Left cardiac atrium (tissue), 4 donors: ENCODE results near the gene CD47. TPM values are rescaled to one million over a fixed set of nuclear protein-coding genes. Genes with fewer than 3 reads are reported as not detected.

Experiments used
- ATAC-seq, 2 donors: fragments of 200-7000 bp; cut with Tn5 transposase; one replicate each; pipeline ENCODE4 v1.9.1; 2020; ENCODE audit warnings: mild to moderate bottlenecking in 2 of 2, moderate library complexity in 2 of 2
- DNase-seq: peaks from one replicate; pipeline ENCODE4 v3.0.0-alpha.2; 2020
- intact Hi-C, 2 donors: fragments of 100-400 bp; cut with DNase I; formaldehyde crosslinking; loops; one replicate each; pipeline versions ENCODE4 v1.14.1 to v1.15.1; 2022 to 2023
- total RNA-seq, 2 donors: library from RNA; stranded (reverse); fragmentation: NEBNext Ultra II Directional; extraction: Animal tissue kit (Norgen Biotek cat#: 25700); gene quantifications; one replicate each; pipeline ENCODE4 v1.2.1, GENCODE V29; 2021
- donor health status: DM: no; HTN: yes; CAD: no.
- donor health status: DM: no; HTN: yes; CAD: no; lungs with severe emphysema.
- donor health status: DM: yes; HTN: yes; CAD: no.
- donor health status: Dilated cardiomyopathy.

The CD47 gene
- total RNA-seq, 2 donors from 2014 or later, result 75.0 to 93.3 TPM

DNA sequence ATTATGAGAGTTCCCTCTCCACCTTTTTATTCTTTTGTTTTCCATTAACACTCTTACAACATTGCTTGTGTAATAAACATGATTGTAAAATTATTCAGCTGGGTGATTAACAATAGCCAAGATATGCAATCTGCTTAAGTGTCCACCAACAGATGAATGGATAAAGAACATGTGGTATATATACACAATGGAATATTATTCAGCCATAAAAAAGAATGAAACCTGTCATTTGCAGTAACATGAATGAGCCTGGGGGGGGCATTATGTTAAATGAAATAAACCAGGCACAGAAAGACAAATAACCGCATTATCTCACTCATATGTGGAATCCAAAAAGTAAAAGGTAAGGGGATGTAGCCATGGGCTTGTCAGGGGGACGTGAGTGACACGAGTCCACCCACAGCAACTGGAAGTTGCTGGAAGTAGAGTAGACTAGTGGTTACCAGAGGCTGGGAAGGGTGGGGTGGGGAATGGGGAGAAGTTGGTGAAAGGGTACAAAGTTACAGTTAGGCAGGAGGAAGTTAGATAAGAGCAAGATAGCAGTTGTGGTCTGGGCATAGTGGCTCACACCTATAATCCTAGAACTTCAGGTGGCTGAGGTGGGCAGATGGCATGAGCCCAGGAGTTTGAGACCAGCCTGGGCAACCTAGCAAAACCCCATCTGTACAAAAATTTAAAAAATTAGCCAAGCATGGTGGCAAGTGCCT, 28.7 kb upstream of the CD47 start:
- DNase-seq (no peak), ATAC-seq (no peak)

DNA sequence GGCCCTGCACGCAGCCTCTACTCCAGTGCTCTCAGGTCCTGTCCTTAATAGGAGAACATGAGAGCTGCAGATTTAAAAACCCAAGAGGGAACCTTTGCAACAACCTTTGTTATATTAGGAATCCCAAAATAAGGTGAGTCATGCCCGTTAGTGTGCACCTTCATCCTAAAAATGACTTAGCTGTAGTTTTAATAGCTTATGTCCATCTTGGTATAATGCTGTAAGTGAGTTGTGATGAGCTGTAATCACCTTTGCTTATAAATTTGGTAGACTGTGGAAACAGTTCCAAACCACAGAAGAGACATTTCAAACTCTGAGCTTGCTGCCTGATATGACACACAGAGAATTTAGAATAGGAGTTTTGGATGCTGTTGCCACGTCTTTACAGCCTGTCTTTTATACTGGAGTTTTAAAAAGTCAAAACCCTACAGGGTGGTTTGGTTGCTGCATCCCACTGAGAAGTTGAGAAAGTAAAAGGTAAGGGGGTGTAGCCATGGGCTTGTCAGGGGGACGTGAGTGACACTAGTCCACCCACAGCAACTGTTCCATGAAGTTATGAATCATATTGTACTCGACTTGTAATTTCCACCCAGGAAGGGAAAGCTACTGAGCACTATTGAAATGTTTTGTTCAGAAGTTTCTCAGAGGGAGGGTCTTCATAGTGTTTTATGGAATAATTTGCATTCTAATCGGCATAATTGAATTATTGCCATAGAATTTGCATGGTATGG, 27.4 kb upstream of the CD47 start:
- no peak for DNase-seq
- intact Hi-C loops, result no loop called here
- ATAC-seq, result no peak

More for the DNA sequence above, 28.7 kb upstream of the CD47 start:
- intact Hi-C loops, result no loop called here

DNA sequence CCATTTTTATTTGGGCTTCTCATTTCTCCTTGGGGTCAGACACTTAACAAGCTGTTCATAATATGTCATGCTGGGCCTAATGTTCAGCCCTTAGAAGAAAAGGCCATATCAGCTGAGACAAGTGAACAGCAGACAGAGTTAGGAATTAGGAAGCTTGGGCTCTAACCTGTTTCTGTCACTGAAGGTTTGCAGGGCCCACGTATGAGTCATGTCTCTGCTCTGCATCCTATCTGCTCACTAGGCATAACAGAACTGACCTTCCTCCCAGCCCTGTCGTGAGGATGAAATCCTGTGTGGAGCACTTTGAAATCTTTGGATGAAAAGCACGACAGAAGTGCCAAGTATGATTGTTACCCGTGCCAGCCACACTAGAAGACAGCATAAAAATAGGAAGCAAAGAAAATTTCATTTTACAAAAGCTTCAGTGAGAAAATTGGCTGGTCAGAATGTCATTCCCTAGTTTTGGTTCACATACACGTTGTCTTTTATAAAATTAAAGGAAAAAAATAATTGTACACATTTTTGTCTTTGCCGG, 26.5 kb upstream of the CD47 start:
- intact Hi-C loops, result no loop called here
- ATAC-seq (peak in 1 of 2 donors; percentile 76), DNase-seq (no peak)

DNA sequence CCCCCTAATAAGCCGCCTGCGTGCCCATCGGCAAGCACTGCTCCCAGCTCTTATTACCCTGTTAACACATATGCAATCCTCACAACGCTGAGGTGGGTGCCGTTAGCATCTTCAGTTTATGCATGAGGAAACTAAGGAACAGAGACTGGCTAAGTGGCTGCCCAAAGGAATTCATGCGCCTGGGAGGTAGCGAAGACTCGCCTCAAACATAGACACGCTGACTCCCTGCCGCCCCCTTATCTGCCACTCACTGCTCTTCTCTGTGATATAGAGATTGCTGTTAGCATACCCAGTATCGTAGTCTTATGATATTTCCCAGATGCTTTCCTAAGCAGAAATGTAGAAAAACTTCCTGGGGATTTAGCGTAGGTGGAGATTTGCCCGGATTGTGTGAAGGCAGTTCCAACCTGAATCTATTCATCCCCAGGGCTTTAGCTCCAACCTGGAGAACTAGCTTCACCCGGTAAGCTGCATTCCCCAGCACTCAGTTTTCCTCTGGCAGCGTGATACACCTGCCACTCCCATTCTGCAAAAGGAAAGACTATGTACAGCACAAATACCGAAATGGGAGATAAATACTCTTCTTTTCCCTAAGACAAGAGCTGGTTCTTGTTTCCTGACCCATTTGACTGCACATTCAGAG, 23.7 kb upstream of the CD47 start:
- ATAC-seq (no peak), DNase-seq (no peak)
- intact Hi-C loops, result no loop called here

DNA sequence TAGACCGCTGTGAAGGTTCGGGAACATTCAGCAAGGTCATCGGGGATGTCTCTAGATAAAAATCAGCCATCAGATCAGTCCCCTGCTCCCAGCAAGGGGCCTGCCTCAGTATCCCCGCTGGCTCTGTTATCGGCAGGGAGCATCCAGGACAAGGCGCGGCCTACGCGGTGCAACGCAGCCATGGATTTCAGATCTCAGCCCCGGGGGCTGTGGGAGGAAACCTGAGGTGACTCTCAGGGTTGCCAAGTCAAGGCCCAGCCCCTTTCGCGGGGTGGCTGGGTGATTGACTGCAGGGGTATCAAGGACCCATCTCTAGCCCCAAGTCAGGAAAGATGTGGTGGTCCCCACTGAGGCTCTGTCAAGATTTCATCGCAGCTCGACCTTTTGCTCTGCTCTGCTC, 23.1 kb upstream of the CD47 start:
- DNase-seq, result no peak
- intact Hi-C loops, result no loop called here
- no peak for ATAC-seq

DNA sequence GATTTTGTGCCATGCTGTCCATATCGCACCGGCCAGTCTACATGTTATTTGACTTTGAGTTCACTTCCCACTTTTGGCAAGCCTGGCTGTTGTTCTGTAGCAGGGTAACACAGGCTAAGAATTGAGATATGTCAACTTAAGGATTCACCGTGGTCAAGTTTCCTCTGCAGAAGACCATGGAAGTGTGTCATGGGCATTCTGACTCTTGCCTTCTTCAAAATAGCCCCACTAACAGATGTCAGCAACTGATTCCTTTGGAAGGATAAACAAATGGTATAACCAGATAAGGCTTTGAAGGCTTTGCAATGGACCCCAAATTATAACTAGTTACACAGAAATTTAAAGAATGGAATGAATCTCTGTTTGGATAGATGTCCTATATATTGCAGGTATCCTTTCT, 20.1 kb upstream of the CD47 start:
- DNase-seq (no peak), ATAC-seq (no peak)
- intact Hi-C loops, result no loop called here

DNA sequence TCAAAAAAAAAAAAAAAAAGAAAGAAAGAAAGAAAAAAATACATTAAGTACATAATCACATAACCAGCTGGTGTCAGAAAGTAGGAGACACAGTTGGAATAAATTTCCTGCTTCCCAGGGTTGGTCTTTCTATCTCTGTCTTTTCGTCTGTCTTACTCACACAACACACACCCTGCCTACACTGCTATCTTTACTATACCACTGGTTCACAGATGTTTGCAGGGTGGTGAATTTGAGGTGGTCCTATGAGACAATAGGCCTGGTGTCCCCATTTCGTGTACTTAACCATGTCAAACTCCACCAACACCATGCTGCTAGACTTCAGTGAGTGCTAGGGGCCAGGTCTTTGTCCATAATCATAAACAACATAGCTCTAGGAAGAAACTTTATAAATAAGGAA, 17.6 kb upstream of the CD47 start:
- intact Hi-C loops, result no loop called here
- ATAC-seq, result no peak
- DNase-seq, result no peak

DNA sequence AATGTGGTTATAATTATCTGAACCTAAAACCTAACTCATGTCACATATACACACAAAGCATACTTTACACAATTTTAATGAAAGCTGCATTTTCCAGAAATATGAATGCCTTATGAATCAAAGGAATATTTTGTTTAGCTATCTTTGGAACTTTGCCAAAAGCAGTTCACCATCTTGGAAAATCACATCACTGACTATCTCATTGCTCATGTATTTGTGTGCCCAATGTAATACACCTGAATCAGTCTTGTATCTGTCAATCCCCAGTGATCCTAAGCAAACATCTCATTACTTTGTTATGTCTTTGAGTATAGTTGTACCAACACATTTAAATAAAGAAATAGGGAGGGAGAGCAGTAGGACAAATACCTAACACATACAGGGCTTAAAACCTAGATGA, 15.6 kb upstream of the CD47 start:
- intact Hi-C loops, result no loop called here
- DNase-seq, result no peak
- no peak for ATAC-seq

DNA sequence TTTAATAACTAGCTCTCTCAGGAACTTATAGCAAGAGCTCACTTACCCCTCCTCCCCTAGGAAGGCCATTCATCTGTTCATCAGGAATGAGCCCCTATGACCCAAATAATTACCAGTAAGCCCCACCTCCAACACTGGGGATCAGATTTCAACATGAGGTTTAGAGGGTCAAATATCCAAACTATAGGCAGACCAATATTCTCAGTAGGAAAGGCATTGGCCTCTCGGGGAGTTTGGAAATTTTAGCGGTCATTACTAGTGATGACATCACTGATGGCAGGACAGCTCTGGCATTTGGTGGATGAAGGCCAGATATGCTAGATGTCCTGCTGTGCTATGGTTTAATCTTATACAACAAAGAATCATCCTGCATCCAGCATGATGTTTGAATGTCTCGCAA, 15.2 kb upstream of the CD47 start:
- intact Hi-C loops, result no loop called here
- ATAC-seq, result no peak
- DNase-seq, result no peak

DNA sequence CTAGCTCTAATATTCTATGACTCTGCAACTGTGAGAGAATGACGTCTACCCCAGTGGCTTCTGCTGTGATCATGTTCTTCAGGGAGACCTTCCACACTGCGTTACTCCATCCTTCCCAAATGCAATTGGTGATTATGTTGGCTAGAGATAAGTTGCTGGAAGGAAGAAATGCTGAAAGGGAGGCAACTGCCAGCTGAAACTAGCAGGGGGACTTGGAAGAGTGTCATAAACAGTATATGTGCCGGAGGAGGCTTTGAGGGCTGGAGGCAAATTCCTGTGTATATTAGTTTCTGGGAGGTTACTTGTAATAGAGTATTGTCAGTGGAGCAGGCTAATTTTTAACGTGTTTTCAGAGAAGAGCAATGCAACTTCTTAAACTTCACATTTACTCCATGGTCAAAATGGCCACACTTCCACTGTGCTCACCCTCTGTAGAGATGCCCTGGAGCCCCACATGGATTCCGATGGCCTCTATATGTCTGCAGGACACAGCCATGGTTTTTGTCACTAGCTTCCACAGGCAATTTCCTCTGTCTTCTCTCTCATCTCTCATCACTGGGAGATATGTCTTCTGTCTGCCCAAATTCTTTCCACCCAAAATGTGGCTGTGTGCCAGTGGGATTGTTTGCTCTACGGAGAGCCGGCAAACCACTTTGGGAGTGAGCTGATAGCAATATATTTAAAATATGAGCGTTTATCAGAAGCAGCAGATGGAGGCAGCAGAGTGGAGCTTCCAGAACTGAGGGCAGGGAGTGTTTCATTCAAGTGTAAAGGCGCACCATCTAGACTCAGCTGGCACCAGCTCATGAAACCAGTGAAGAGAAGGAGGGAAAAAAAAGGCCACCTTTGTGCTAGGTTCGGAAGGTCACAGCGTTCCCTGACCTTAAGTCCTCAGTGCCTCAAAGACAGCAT, 13.3 kb upstream of the CD47 start:
- DNase-seq (peak; percentile 68), ATAC-seq (peak; percentile 79 to 84)
- intact Hi-C loops, result no loop called here

DNA sequence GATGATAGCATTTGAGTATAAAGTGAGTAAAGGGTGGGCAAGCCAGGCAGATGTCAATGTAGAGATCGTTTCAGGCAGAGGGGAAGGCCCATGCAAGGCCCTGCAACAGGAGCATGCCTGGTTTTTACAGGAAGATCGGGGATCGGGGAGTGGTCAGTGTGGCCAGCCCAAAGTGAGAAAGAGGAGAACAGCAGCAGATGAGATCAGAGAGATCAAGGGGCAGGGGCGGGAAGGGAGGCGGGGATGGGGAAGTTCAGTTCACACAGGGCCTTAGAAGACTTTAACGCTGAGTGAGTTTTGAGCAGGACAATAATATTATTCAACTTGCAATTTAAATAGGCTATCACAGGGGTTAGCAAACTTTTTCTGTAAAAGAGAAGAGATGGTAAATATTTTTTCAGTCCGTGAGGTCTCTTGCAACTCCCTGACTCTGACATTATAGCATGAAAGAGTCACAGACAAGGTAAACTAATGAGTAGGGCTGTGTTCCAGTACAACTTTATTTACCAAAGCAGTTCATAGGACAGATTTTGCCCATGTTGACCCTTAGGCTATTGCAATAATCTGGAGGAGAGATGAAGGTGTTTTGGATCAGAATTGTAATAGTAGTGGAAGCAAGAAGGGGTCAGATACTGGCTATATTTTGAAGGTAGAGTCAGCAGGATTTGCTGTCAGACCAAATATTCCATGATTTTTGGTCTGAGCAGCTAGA, 12.4 kb upstream of the CD47 start:
- DNase-seq (no peak), ATAC-seq (no peak)
- intact Hi-C loops, result no loop called here

DNA sequence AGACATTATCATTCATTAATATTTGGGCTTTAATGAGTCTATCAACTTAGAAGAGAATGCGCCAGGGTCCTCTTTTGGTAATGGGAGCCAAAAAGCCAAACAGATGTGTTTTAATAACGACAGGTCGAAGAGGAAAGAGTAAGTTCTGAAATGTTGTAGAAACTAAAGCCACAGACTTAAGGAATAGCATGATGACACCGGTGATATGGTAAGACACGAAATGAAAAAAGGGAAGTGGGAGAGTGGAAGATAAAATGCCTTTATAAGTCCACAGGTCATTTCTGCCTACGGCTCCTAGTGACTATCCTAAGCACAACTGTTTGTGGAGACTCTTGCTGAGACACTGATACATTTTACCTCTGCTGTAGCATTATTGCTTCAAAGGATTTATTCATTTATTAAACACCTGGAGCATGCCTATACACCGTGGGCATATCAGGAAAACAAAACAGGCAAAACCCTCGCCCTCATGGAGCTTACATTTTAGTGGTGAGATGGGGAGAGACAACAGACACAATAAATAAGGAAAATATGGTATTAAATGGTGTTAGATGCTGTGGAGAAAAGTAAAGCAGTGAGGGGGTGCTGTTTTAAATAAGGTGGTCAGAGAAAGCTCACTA, 11.7 kb upstream of the CD47 start:
- ATAC-seq (no peak), DNase-seq (no peak)
- intact Hi-C loops, result no loop called here

DNA sequence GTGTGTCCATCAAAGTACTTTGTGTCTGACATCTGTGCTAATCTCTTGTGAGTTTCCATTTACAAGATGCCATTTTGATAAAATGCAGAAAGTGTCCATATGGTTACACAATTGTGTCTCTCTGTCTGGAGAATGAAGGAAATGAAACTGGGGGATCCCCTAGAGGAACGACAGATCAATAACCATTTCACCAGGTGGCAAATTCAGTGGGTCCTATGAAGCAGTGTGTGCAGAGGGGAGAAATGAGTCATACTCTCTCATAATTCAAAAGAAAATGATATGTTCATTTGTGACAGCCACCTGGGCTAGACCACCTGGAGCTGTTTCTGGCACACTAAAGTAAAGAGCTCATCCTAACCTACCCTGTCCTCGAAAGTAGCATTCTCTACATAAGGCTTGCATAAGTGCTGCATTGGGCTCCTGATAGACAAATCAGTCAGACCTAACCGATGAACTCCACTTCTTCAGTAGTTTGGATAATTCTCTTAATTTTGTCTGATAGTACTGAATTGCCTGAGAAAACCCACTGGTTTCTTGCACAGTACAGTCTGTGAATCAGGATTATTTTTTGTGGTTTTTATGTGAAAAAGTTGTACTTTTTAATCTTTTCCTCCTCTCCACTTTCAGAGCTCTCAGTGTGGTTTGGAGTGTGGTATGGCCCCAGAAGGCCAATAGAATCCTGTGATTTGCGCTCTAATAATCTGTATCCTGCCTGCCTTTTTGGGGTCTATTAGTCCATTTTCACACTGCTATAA, 10.3 kb upstream of the CD47 start:
- intact Hi-C loops, result no loop called here
- no peak for DNase-seq

DNA sequence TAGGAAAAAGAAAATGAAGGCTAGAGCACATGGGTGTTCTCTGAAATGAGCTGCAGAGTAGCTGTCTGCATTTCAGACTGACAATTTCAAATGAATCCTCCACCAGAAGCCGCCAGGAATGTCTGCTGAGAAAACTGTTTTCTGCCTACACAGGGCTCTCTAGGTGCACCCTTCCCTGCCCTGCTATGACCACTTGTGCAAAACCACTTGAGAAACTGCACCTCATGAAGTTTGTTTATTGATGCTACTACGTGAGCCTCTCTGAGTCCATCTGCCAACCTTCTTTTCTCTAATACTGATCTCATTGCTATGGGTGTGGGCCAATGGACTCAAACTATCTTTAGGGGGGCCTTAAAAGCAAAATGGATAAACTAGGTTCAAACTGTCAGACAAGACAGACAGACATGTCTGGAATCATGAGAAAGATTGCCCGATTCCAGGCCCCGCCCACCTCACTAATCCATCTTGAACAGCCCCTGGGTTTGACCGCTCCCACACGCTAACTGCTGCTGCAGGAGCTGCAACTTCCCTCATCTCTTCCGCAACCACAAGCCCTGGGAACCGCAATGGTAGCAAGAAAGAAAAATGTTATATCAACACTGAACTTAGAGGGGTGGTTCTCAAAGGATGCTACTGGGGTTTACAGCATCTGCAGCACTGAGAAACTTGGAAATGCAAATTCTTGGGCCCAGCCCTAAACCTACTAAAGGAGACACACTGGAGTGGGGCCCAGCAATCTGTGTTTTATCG, 9.0 kb upstream of the CD47 start:
- ATAC-seq, result no peak
- no peak for DNase-seq
- intact Hi-C loops, result loop anchor here in 1 of 2 donors (10.0 kb wide), 1 partner anchor 125 kb away; the partner anchor contains the start of gene IFT57

More for the DNA sequence above, 10.3 kb upstream of the CD47 start:
- no peak for ATAC-seq

DNA sequence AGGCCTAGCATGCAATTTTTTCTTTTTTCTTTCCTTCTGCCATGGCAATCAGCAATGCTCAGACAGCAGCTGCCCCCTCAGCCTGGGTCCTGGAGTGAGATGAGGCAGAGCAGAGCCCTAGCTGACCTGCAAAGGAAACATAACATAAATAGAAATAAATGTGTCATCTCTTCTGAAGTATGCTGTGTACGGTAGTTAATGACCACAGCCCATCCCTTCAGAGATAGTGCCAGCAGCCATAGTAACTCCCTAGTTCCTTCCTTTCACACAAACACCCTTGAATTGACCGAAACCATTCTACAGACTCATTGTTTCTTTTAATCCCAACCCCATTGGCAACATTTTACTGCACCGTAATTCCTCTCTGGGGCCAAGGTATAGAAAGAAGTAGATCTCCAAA, 8.4 kb upstream of the CD47 start:
- peak in 1 of 2 donors; percentile 36 for ATAC-seq
- no peak for DNase-seq
- intact Hi-C loops, result loop anchor here in 1 of 2 donors (10.0 kb wide), 1 partner anchor 126 kb away; the partner anchor contains the start of gene IFT57

DNA sequence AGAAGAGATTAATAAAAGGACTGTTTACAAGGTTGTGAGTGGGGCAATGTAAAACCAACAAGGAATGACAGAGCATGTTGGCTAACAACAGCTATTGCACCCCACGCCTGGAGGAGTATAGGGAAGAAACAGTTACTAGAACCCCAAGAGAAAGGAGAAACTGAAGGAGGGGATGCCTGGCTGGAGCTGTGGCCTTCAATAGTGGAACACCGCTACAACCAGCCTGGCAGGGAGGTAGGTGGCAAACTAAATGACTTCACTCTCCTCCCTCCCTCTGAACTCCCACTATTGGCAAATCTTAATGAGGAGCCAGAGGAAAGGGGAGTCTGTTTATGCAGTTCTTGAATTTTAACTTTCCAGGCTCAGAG, 7.2 kb upstream of the CD47 start:
- ATAC-seq (no peak), DNase-seq (no peak)
- intact Hi-C loops, result loop anchor here in 1 of 2 donors (10.0 kb wide), 1 partner anchor 127 kb away; the partner anchor contains the start of gene IFT57
